ENCODE results near the gene INPP4A.
"Not testable (repeated sequence)": the region's sequence is repeated elsewhere in the genome, so short reads cannot be mapped to it uniquely, and the experiment has no call there.

DNA sequence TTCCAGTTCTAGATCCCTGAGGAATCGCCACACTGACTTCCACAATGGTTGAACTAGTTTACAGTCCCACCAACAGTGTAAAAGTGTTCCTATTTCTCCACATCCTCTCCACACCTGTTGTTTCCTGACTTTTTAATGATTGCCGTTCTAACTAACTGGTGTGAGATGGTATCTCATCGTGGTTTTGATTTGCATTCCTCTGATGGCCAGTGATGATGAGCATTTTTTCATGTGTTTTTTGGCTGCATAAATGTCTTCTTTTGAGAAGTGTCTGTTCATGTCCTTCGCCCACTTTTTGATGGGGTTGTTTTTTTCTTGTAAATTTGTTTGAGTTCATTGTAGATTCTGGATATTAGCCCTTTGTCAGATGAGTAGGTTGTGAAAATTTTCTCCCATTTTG lies 150.0 kb downstream of the INPP4A start:
- TF ChIP-seq, protein P1, sequence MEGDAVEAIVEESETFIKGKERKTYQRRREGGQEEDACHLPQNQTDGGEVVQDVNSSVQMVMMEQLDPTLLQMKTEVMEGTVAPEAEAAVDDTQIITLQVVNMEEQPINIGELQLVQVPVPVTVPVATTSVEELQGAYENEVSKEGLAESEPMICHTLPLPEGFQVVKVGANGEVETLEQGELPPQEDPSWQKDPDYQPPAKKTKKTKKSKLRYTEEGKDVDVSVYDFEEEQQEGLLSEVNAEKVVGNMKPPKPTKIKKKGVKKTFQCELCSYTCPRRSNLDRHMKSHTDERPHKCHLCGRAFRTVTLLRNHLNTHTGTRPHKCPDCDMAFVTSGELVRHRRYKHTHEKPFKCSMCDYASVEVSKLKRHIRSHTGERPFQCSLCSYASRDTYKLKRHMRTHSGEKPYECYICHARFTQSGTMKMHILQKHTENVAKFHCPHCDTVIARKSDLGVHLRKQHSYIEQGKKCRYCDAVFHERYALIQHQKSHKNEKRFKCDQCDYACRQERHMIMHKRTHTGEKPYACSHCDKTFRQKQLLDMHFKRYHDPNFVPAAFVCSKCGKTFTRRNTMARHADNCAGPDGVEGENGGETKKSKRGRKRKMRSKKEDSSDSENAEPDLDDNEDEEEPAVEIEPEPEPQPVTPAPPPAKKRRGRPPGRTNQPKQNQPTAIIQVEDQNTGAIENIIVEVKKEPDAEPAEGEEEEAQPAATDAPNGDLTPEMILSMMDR (IDR thresholded peaks at IDR 0.05; ENCODE audit: low read depth, low read length), result not testable (repeated sequence)
- TF ChIP-seq EZH2phosphoT487 (IDR thresholded peaks at IDR 0.05; ENCODE audit: low read depth), result not testable (repeated sequence)

Measured in OCI-LY3 (cell line).